PC-3 (cell line): ENCODE measurements around the gene PLEKHM2. TPM values are rescaled to one million over a fixed set of nuclear protein-coding genes. Genes with fewer than 3 reads are reported as not detected.

ENCODE experiments used
- ATAC-seq: fragments of 200-7000 bp; cut with Tn5 transposase; 2 replicates; pipeline ENCODE4 v1.9.1; 2020; ENCODE audit warnings: mild to moderate bottlenecking, moderate library complexity
- BruUV-seq: library from RNA; stranded (reverse); fragments of 400-500 nt; replicated peaks from 2 replicates; lab custom pipeline; 2021; lab: Mats Ljungman, UMichigan
- CTCF ChIA-PET: fragments of 300-600 bp; sonication (Branson Sonifier 250); formaldehyde crosslinking; loops from one replicate; lab custom pipeline; 2022; ENCODE audit warnings: antibody characterized with exemption; lab: Charles Lee
- POLR2A ChIA-PET: fragments of 300-600 bp; sonication (Branson Sonifier 250); formaldehyde crosslinking; loops from one replicate; lab custom pipeline; 2022; ENCODE audit warnings: antibody characterized with exemption; ENCODE audit not compliant: unreplicated experiment; lab: Charles Lee
- DNase-seq: peaks from one replicate; pipeline ENCODE4 v3.0.0-alpha.2; 2015
- H2AFZ ChIP-seq: fragments of 300-600 bp; sonication (generic); 2 replicates; pipeline ENCODE4 v1.6.0; 2016; ENCODE audit warnings: antibody characterized with exemption, low read length
- H3F3A ChIP-seq: fragments of 300-600 bp; sonication (generic); one replicate; pipeline ENCODE4 v1.6.0; 2017; ENCODE audit warnings: antibody characterized with exemption, low read length, control low read depth, mild to moderate bottlenecking; ENCODE audit not compliant: unreplicated experiment
- H3K27ac ChIP-seq: fragments of 300-600 bp; sonication (generic); 2 replicates; pipeline ENCODE4 v1.5.1; 2016; ENCODE audit warnings: mild to moderate bottlenecking, low read length
- H3K27me3 ChIP-seq: fragments of 300-600 bp; sonication (generic); 2 replicates; pipeline ENCODE4 v1.6.1; 2016; ENCODE audit warnings: low read length, mixed read lengths
- H3K36me3 ChIP-seq: fragments of 300-600 bp; sonication (generic); 2 replicates; pipeline ENCODE4 v1.6.1; 2016; ENCODE audit warnings: low read depth, mixed run types, low read length, mixed read lengths
- H3K4me1 ChIP-seq: fragments of 300-600 bp; sonication (generic); 2 replicates; pipeline ENCODE4 v1.5.1; 2016; ENCODE audit warnings: low read length; ENCODE audit not compliant: insufficient read depth
- H3K4me2 ChIP-seq: fragments of 300-600 bp; sonication (generic); 2 replicates; pipeline ENCODE4 v1.6.0; 2016; ENCODE audit warnings: low read length
- H3K4me3 ChIP-seq: fragments of 300-600 bp; sonication (generic); 2 replicates; pipeline ENCODE4 v1.5.1; 2016; ENCODE audit warnings: mild to moderate bottlenecking, low read length, mixed read lengths
- H3K79me2 ChIP-seq: fragments of 300-600 bp; sonication (generic); 2 replicates; pipeline ENCODE4 v1.6.1; 2017; ENCODE audit warnings: low read length, mixed read lengths
- H3K9ac ChIP-seq: fragments of 300-600 bp; sonication (generic); 2 replicates; pipeline ENCODE4 v1.6.0; 2016; ENCODE audit warnings: mild to moderate bottlenecking, low read length
- H3K9me2 ChIP-seq: fragments of 300-600 bp; sonication (generic); replicated peaks from 2 replicates; pipeline ENCODE4 v1.6.1; 2016; ENCODE audit warnings: mixed run types, low read length, mixed read lengths
- H3K9me3 ChIP-seq: fragments of 300-600 bp; sonication (generic); 2 replicates; pipeline ENCODE4 v1.6.1; 2016; ENCODE audit warnings: low read length, mixed read lengths
- H4K20me1 ChIP-seq: fragments of 300-600 bp; sonication (generic); 2 replicates; pipeline ENCODE4 v1.6.1; 2016; ENCODE audit warnings: low read length, mixed read lengths
- EZH2 ChIP-seq: fragments of 300-600 bp; sonication (generic); IDR thresholded peaks from one replicate; pipeline ENCODE4 v1.6.1; 2017; ENCODE audit warnings: antibody characterized with exemption, mild to moderate bottlenecking, low read length; ENCODE audit not compliant: unreplicated experiment
- EZH2phosphoT487 ChIP-seq: fragments of 300-600 bp; sonication (generic); IDR thresholded peaks from 2 replicates; pipeline ENCODE4 v1.6.1; 2018; ENCODE audit warnings: mild to moderate bottlenecking, antibody characterized with exemption, low read length, borderline replicate concordance
- intact Hi-C: fragments of 100-400 bp; cut with micrococcal nuclease; formaldehyde crosslinking; loops from 2 replicates; pipeline ENCODE4 v1.9.0; 2023
- total RNA-seq: library from RNA; depleted of rRNA; stranded (reverse); fragments of >200 nt; gene quantifications from 2 replicates; pipeline ENCODE4 v1.2.3, GENCODE V29; 2014
- TF ChIP-seq, protein P1 (sequence below): fragments of 300-600 bp; sonication (generic); conservative IDR thresholded peaks from 2 replicates; pipeline ENCODE4 v1.5.1; 2017; ENCODE audit warnings: antibody characterized with exemption, low read depth, mild to moderate bottlenecking, low read length

PLEKHM2 gene
- total RNA-seq, 1 experiment from 2014 or later = 31.3 TPM

DNA sequence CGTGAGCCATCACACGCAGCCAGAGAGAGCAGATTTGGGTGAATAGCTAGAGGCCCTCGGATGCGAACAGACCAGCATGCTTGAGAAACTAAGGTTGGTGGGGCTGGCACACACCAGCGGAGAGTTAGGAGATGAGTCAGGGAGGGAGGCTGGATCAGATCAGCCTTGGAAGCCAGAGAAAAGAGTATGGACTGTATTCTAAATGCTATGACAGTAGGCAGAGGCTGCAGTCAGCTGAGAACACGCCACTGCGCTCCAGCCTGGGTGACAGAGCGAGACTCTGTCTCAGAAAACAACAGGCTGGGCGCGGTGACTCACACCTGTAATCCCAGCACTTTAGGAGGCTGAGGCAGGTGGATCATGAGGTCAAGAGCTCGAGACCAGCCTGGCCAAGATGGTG is 4.0 kb upstream of the PLEKHM2 start:
- intact Hi-C loops = no loop called here
- H2AFZ ChIP-seq = no peak overlapping the region
- no peak overlapping the region for H3K4me3 ChIP-seq
- peaks cover 30% of the 10 kb centered on the region for H3K4me1 ChIP-seq
- no peaks in the 10 kb centered on the region for H3F3A ChIP-seq
- H3K27ac ChIP-seq = peak overlapping the region; percentile 75
- peak overlapping the region; percentile 36; the same call in 1 of the 2 replicates for H3K4me2 ChIP-seq
- ChIA-PET CTCF (no interaction called here), POLR2A (no interaction called here)
- ATAC-seq (0 out of 2 replicates have a peak, but pooled peaks have one; percentile 16), DNase-seq (peak; percentile 30)
- no peak overlapping the region for H3K9ac ChIP-seq
- no peaks in the 10 kb centered on the region for H4K20me1 ChIP-seq
- H3K9me2 ChIP-seq = no peaks in the 10 kb centered on the region
- no peaks in the 10 kb centered on the region for H3K27me3 ChIP-seq
- H3K79me2 ChIP-seq = peaks cover 12% of the 10 kb centered on the region
- BruUV-seq = no TSS peak
- no peaks in the 10 kb centered on the region for H3K9me3 ChIP-seq
- no peak for TF ChIP-seq EZH2
- no peaks in the 10 kb centered on the region for H3K36me3 ChIP-seq

DNA sequence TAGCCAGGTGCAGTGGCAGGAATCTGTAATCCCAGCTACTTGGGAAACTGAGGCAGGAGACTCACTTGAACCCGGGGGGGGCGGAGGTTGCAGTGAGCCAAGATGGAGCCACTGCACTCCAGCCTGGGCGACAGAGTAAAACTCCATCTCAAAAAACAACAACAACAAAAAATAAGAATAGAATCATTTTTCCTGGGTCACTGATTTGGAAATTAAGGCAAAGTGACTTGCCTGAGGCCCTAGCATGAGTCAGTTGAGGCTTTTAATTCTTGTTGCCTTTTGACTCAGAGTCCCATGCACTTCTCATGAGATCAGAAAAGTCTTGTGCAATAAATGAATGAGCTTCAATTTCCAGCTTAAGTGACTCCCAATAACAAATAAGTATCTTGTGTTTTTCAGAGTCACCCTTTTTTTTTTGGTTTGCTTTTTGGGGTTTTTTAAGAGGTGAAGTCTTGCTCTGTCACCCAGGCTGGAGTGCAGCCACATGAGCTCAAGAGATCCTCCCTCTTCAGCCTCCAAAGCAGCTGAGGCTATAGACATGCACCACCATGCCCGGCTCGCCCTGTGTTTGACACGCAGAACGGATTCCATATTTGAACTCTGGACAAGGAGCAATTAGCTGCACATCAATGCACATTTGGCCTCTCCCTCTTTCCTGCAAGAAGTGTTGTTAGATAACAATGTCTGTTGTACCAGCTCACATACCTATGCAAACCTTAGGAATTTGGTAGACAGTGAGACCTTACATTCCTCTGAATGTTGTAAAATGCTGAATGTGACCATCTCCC is 3.4 kb upstream of the PLEKHM2 start:
- POLR2A ChIA-PET = interaction anchor here (0.5 to 0.7 kb wide), 2 partner anchors 33 to 79 kb away, joined by 3 to 13 read pairs; no protein-coding TSS in a partner anchor

DNA sequence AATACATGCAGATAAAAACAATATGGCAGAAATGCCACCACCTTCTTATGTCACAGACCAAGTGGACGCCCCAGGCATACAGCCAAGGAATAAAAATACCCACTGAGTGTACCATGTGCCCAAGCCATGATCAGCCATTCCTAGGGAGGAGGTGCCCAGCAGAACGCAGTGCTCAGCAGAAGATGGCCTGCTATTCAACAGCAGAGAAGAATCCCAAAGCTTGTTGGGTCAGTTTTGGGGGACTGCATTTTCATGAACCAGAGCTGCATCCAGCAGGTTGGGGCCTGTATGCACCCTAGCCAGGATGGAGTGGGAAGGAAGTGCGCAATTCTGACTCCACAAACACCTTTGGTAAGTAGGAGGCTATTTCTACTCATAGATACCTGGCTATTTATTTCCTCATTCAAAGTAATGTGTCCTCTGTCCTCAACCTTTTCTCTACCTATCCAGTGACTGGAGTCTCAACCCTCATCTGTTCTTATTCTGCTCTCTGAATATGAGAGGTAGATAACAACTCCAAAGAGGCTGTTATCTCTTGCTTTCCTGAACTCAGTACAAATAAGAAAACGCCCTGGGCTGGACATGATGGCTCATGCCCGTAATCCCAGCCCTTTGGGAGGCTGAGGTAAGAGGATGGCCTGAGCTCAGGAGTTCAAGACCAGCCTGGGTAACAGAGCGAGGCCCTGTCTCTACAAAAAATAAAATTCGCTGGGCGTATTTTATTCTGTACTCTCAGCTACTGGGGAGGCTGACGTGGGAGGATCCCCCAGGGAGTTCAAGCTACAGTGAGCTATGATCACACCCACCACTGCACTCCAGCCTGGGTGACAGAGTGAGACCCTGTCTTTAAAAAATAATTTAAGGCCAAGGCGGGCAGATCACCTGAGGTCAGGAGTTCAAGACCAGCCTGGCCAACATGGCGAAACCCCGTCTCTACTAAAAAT is 2.5 kb upstream of the PLEKHM2 start:
- CTCF ChIA-PET = no interaction called here
- no peaks in the 10 kb centered on the region for H3K9me2 ChIP-seq
- H3K4me3 ChIP-seq = no peak overlapping the region
- no peaks in the 10 kb centered on the region for H3F3A ChIP-seq
- POLR2A ChIA-PET = interaction anchor here (0.5 kb wide), 1 partner anchor 80 kb away, joined by 3 read pairs; no protein-coding TSS in a partner anchor
- H4K20me1 ChIP-seq = 0 out of 2 replicates have a peak, but pooled peaks cover 9% of the 10 kb centered on the region
- peaks cover 26% of the 10 kb centered on the region for H3K79me2 ChIP-seq
- no peaks in the 10 kb centered on the region for H3K27me3 ChIP-seq
- peak overlapping the region; percentile 75 for H3K27ac ChIP-seq
- no peak overlapping the region for H3K9ac ChIP-seq
- H2AFZ ChIP-seq = no peak overlapping the region
- peaks cover 39% of the 10 kb centered on the region for H3K4me1 ChIP-seq
- TF ChIP-seq, protein P1, sequence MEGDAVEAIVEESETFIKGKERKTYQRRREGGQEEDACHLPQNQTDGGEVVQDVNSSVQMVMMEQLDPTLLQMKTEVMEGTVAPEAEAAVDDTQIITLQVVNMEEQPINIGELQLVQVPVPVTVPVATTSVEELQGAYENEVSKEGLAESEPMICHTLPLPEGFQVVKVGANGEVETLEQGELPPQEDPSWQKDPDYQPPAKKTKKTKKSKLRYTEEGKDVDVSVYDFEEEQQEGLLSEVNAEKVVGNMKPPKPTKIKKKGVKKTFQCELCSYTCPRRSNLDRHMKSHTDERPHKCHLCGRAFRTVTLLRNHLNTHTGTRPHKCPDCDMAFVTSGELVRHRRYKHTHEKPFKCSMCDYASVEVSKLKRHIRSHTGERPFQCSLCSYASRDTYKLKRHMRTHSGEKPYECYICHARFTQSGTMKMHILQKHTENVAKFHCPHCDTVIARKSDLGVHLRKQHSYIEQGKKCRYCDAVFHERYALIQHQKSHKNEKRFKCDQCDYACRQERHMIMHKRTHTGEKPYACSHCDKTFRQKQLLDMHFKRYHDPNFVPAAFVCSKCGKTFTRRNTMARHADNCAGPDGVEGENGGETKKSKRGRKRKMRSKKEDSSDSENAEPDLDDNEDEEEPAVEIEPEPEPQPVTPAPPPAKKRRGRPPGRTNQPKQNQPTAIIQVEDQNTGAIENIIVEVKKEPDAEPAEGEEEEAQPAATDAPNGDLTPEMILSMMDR = no peak
- TF ChIP-seq EZH2phosphoT487 (no peak), EZH2 (no peak)
- intact Hi-C loops = no loop called here
- H3K36me3 ChIP-seq = no peaks in the 10 kb centered on the region
- DNase-seq (no peak), ATAC-seq (no peak)
- no TSS peak for BruUV-seq
- peak overlapping the region; percentile 27 for H3K4me2 ChIP-seq
- H3K9me3 ChIP-seq = no peaks in the 10 kb centered on the region

More for the DNA sequence above, 3.4 kb upstream of the PLEKHM2 start:
- Histone ChIP-seq H3K79me2 (peaks cover 18% of the 10 kb centered on the region), H3K27ac (peak overlapping the region; percentile 75), H3K9me2 (no peaks in the 10 kb centered on the region), H3K4me1 (peaks cover 35% of the 10 kb centered on the region), H4K20me1 (0 out of 2 replicates have a peak, but pooled peaks cover 3% of the 10 kb centered on the region), H3K9me3 (no peaks in the 10 kb centered on the region), H3F3A (no peaks in the 10 kb centered on the region), H3K36me3 (no peaks in the 10 kb centered on the region), H3K4me2 (peak overlapping the region; percentile 36), H3K4me3 (no peak overlapping the region), H3K27me3 (no peaks in the 10 kb centered on the region), H2AFZ (no peak overlapping the region), H3K9ac (no peak overlapping the region)
- no TSS peak for BruUV-seq
- no peak for TF ChIP-seq EZH2phosphoT487
- TF ChIP-seq EZH2 = no peak
- TF ChIP-seq, protein P1 = no peak
- DNase-seq (peak; percentile 89), ATAC-seq (no peak)
- CTCF ChIA-PET = no interaction called here
- intact Hi-C loops = no loop called here
